ENCODE results near the gene PCDHGB7. TPM values are rescaled to one million over a fixed set of nuclear protein-coding genes. Genes with fewer than 3 reads are reported as not detected.
"Not testable (repeated sequence)": the region's sequence is repeated elsewhere in the genome, so short reads cannot be mapped to it uniquely, and the experiment has no call there.

PCDHGB7 gene
- 10 to 100 TPM; 15.3 to 18.1 TPM for total RNA-seq
- 6.6 TPM for polyA plus RNA-seq (ENCODE audit: insufficient read depth, low read depth, low replicate concordance)
- long read RNA-seq, donor 1, full-length matches to known transcripts = 9 of 9 reads
- long read RNA-seq, donor 1, partial matches to known transcripts = 0 of 9 reads
- long read RNA-seq, donor 1, other reads (novel, unspliced or antisense) = 0 of 9 reads
- long read RNA-seq, donor 2, full-length matches to known transcripts = 7 of 7 reads
- long read RNA-seq, donor 2, partial matches to known transcripts = 0 of 7 reads
- long read RNA-seq, donor 2, other reads (novel, unspliced or antisense) = 0 of 7 reads

GRCh38 chr5:141417494-141418172 is at the start of gene PCDHGB7:
Gene PCDHGB7, plus strand, starts transcription at chr5:141417677. Its CDS starts 183 bp downstream, at chr5:141417860.
- H3K4me3 ChIP-seq = peak within 1 kb of the TSS; percentile 39 to 59
- intact Hi-C loops (cut with DNase I; ENCODE audit: low total_unique reads); H3K9me3 ChIP-seq; H3K27me3 ChIP-seq; H3K4me1 ChIP-seq; H3K36me3 ChIP-seq (ENCODE audit: low read depth, missing control alignments): not testable (repeated sequence)
- H3K27ac ChIP-seq = peak within 1 kb of the TSS in 1 of 2 donors; percentile 47
- DNase-seq = peak; percentile 89
- WGBS, 2 donors = 9 to 11% methylated on average over 22 to 47 of the region's 47 CpGs
- peak; percentile 55 to 82 (median 69) for TF ChIP-seq CTCF (IDR thresholded peaks at IDR 0.05)

- no peak within 1 kb of the TSS for H3K27ac ChIP-seq
- no peaks in the 10 kb centered on the region for H3K4me1 ChIP-seq
- H3K9me3 ChIP-seq = no peaks in the 10 kb centered on the region
- no peaks in the 10 kb centered on the region for H3K36me3 ChIP-seq (ENCODE audit: low read depth, missing control alignments)
- no peak for DNase-seq
- TF ChIP-seq POLR2A (IDR thresholded peaks at IDR 0.05) (no peak), CTCF (IDR thresholded peaks at IDR 0.05) (no peak)
- H3K27me3 ChIP-seq = no peaks in the 10 kb centered on the region
- WGBS, 2 donors = 16 to 18% methylated on average over 32 of the region's 32 CpGs
- intact Hi-C loops (cut with DNase I; ENCODE audit: low total_unique reads) = no loop called here
- H3K4me3 ChIP-seq = no peak within 1 kb of the TSS
These were observed 47.3 kb upstream of the PCDHGB7 start, which contains the start of gene PCDHGB3 for GRCh38 chr5:141369994-141370848. Gene PCDHGB3, plus strand, starts transcription at chr5:141370242. Its CDS starts 153 bp downstream, at chr5:141370395.

GRCh38 chr5:141371572-141372475 is 45.7 kb upstream of the PCDHGB7 start:
- no peak for TF ChIP-seq POLR2A (IDR thresholded peaks at IDR 0.05)
- no peak for TF ChIP-seq CTCF (IDR thresholded peaks at IDR 0.05)
- Histone ChIP-seq H3K36me3 (ENCODE audit: low read depth, missing control alignments) (no peaks in the 10 kb centered on the region), H3K27me3 (no peaks in the 10 kb centered on the region), H3K27ac (no peak overlapping the region), H3K9me3 (no peaks in the 10 kb centered on the region), H3K4me1 (no peaks in the 10 kb centered on the region), H3K4me3 (no peak overlapping the region)
- WGBS, 2 donors = 18 to 23% methylated on average over 48 to 69 of the region's 69 CpGs
- intact Hi-C loops (cut with DNase I; ENCODE audit: low total_unique reads) = no loop called here
- no peak for DNase-seq

- TF ChIP-seq POLR2A (IDR thresholded peaks at IDR 0.05) (no peak), CTCF (IDR thresholded peaks at IDR 0.05) (peak in 2 of 3 experiments; percentile 18 to 19)
- no peak within 1 kb of the TSS for H3K4me3 ChIP-seq
- no peak within 1 kb of the TSS for H3K27ac ChIP-seq
- no peaks in the 10 kb centered on the region for H3K36me3 ChIP-seq (ENCODE audit: low read depth, missing control alignments)
- no peaks in the 10 kb centered on the region for H3K9me3 ChIP-seq
- H3K4me1 ChIP-seq = no peaks in the 10 kb centered on the region
- intact Hi-C loops (cut with DNase I; ENCODE audit: low total_unique reads) = no loop called here
- H3K27me3 ChIP-seq = no peaks in the 10 kb centered on the region
- 9 to 12% methylated on average over 23 to 27 of the region's 27 CpGs for WGBS, 2 donors
- DNase-seq = no peak
These were observed 43.7 kb upstream of the PCDHGB7 start, which contains the start of gene PCDHGA6 for GRCh38 chr5:141373673-141374317. Gene PCDHGA6, plus strand, starts transcription at chr5:141373891. Its CDS starts 193 bp downstream, at chr5:141374084.
